GM19397 (cell line): Measurements from ENCODE around the gene GNA12.

Experiments used
- ATAC-seq: cut with Tn5 transposase; IDR thresholded peaks from one replicate; pipeline ENCODE4 v1.9.1; 2021; ENCODE audit warnings: mild to moderate bottlenecking, moderate library complexity; ENCODE audit not compliant: unreplicated experiment

The GNA12 gene

GRCh38 chr7:2718296-2718965 is 125.7 kb downstream of the GNA12 start:
- no peak for ATAC-seq

- ATAC-seq: no peak
Observed at GRCh38 chr7:2717293-2718261, 126.5 kb downstream of the GNA12 start.

- ATAC-seq: no peak
Observed at GRCh38 chr7:2716906-2717292, 127.2 kb downstream of the GNA12 start.

- ATAC-seq: no peak
Observed at GRCh38 chr7:2716488-2716887, 127.6 kb downstream of the GNA12 start.

GRCh38 chr7:2715341-2716231 is 128.5 kb downstream of the GNA12 start:
- no peak for ATAC-seq

GRCh38 chr7:2714636-2715035 is 129.5 kb downstream of the GNA12 start:
- ATAC-seq: no peak

GRCh38 chr7:2713978-2714377 is 130.1 kb downstream of the GNA12 start:
- no peak for ATAC-seq

GRCh38 chr7:2713370-2713769 is 130.7 kb downstream of the GNA12 start:
- ATAC-seq: no peak

GRCh38 chr7:2711895-2712675 is 132.0 kb downstream of the GNA12 start:
- no peak for ATAC-seq

- ATAC-seq: peak; percentile 10
Observed at GRCh38 chr7:2710901-2711551, 133.1 kb downstream of the GNA12 start.

- peak; percentile 39 for ATAC-seq
Observed at GRCh38 chr7:2710286-2710655, 133.8 kb downstream of the GNA12 start.

- ATAC-seq: peak; percentile 75
Observed at GRCh38 chr7:2709553-2710285, 134.4 kb downstream of the GNA12 start.

- ATAC-seq: no peak
Observed at GRCh38 chr7:2708547-2709310, 135.4 kb downstream of the GNA12 start.

GRCh38 chr7:2708041-2708440 is 136.1 kb downstream of the GNA12 start:
- no peak for ATAC-seq

GRCh38 chr7:2707481-2707880 is 136.6 kb downstream of the GNA12 start:
- no peak for ATAC-seq

GRCh38 chr7:2706685-2707126 is 137.4 kb downstream of the GNA12 start:
- no peak for ATAC-seq

- no peak for ATAC-seq
Observed at GRCh38 chr7:2705371-2706096, 138.6 kb downstream of the GNA12 start.

- ATAC-seq: no peak
Observed at GRCh38 chr7:2702594-2702957, 141.5 kb downstream of the GNA12 start.
